Measurements from ENCODE around the gene CCDC171.

Gene CCDC171

DNA sequence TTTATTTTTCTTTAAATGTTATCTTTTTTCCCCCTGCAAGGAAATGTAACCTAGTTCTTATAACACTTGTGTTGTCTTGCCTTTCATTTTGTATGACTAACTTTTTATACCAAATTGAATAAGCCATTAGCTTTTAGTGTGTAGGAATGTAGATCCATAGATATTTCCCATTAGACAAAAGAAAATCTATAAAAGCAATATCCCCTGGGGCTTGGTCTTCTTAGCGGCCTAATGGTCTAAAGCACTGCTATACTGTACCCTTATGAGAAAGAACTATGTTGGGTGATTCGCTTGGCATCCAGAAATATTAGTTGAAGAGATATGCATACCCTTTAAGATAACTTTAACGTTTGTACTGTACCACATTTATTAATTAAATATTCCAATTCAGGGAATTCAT is 289.2 kb downstream of the CCDC171 start (continued):
- TF ChIP-seq, protein P1, sequence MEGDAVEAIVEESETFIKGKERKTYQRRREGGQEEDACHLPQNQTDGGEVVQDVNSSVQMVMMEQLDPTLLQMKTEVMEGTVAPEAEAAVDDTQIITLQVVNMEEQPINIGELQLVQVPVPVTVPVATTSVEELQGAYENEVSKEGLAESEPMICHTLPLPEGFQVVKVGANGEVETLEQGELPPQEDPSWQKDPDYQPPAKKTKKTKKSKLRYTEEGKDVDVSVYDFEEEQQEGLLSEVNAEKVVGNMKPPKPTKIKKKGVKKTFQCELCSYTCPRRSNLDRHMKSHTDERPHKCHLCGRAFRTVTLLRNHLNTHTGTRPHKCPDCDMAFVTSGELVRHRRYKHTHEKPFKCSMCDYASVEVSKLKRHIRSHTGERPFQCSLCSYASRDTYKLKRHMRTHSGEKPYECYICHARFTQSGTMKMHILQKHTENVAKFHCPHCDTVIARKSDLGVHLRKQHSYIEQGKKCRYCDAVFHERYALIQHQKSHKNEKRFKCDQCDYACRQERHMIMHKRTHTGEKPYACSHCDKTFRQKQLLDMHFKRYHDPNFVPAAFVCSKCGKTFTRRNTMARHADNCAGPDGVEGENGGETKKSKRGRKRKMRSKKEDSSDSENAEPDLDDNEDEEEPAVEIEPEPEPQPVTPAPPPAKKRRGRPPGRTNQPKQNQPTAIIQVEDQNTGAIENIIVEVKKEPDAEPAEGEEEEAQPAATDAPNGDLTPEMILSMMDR (tag by site-specific recombination; IDR thresholded peaks at IDR 0.05): no peak
- no peak for TF ChIP-seq ZNF292 (tag by site-specific recombination; IDR thresholded peaks at IDR 0.05; ENCODE audit: borderline replicate concordance, low read depth)
- no peak for TF ChIP-seq ZSCAN30 (tag by site-specific recombination; IDR thresholded peaks at IDR 0.05)
- no peak for TF ChIP-seq HOXD13 (CRISPR knock-in tag; IDR thresholded peaks at IDR 0.05; ENCODE audit: borderline replicate concordance)
- TF ChIP-seq ZNF830 (tag by site-specific recombination; IDR thresholded peaks at IDR 0.05; ENCODE audit: low read depth): no peak
- TF ChIP-seq ZNF19 (tag by site-specific recombination; IDR thresholded peaks at IDR 0.05; ENCODE audit: low read depth): no peak
- no peak for TF ChIP-seq ZNF621 (tag by site-specific recombination; IDR thresholded peaks at IDR 0.05)
- TF ChIP-seq, protein P2, sequence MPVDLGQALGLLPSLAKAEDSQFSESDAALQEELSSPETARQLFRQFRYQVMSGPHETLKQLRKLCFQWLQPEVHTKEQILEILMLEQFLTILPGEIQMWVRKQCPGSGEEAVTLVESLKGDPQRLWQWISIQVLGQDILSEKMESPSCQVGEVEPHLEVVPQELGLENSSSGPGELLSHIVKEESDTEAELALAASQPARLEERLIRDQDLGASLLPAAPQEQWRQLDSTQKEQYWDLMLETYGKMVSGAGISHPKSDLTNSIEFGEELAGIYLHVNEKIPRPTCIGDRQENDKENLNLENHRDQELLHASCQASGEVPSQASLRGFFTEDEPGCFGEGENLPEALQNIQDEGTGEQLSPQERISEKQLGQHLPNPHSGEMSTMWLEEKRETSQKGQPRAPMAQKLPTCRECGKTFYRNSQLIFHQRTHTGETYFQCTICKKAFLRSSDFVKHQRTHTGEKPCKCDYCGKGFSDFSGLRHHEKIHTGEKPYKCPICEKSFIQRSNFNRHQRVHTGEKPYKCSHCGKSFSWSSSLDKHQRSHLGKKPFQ (tag by site-specific recombination; IDR thresholded peaks at IDR 0.05): no peak
- TF ChIP-seq ZNF155 (tag by site-specific recombination; IDR thresholded peaks at IDR 0.05): no peak
- TF ChIP-seq ZNF596 (tag by site-specific recombination; IDR thresholded peaks at IDR 0.05): no peak
- no peak for TF ChIP-seq KLF8 (tag by site-specific recombination; IDR thresholded peaks at IDR 0.05)
- TF ChIP-seq, protein P3, sequence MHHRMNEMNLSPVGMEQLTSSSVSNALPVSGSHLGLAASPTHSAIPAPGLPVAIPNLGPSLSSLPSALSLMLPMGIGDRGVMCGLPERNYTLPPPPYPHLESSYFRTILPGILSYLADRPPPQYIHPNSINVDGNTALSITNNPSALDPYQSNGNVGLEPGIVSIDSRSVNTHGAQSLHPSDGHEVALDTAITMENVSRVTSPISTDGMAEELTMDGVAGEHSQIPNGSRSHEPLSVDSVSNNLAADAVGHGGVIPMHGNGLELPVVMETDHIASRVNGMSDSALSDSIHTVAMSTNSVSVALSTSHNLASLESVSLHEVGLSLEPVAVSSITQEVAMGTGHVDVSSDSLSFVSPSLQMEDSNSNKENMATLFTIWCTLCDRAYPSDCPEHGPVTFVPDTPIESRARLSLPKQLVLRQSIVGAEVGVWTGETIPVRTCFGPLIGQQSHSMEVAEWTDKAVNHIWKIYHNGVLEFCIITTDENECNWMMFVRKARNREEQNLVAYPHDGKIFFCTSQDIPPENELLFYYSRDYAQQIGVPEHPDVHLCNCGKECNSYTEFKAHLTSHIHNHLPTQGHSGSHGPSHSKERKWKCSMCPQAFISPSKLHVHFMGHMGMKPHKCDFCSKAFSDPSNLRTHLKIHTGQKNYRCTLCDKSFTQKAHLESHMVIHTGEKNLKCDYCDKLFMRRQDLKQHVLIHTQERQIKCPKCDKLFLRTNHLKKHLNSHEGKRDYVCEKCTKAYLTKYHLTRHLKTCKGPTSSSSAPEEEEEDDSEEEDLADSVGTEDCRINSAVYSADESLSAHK (tag by site-specific recombination; IDR thresholded peaks at IDR 0.05): no peak

DNA sequence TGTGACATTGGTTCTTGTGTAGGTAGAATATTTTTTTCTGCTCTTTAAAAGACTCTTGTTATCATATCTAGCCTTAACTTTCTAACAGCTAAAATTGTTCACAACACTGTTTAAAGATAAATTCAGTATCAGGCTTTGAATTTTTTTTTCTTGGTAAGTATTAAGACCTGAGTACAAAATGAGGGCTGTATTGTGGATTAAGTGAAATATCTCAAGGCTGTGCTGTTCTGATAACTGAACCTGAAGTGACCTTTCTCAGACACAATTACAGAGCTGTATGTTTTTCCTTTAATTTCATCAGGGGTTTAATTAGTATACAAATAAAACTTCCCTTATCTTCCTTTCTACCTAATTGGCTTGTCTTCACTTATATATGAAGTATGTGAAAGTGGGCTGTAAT is 290.5 kb downstream of the CCDC171 start:
- CTCF ChIA-PET: interaction anchor here (0.6 kb wide), 1 partner anchor 266 kb away, joined by 3 read pairs; no protein-coding TSS in a partner anchor

DNA sequence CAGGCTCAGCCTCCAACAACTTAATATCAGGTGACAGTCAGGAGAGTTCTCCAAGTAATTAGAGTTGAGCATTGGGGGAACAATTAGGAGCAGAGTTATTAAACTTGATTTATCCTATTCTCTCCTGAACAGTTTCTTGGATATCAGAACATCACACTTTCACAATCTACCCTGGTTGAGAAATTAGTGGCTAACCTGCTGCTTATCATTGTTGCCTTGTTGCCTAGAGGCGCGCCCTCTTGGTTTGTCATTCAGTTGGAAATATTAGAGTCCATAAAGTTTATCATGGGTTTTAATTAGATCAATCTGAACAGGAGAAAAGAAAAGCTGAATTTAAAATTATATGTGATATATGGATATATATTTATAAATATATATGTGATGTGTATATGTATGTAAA is 291.1 kb downstream of the CCDC171 start:
- ChIA-PET POLR2A (interaction anchor here (0.5 kb wide), 1 partner anchor 16 kb away, joined by 6 read pairs; no protein-coding TSS in a partner anchor), CTCF (interaction anchor here (0.6 to 0.7 kb wide), 3 partner anchors 68 to 681 kb away, joined by 3 read pairs; no protein-coding TSS in a partner anchor)
- H3K4me3 ChIP-seq (ENCODE audit: low read depth, low read length): no peak overlapping the region
- no peak for TF ChIP-seq ZNF302 (tag by site-specific recombination; IDR thresholded peaks at IDR 0.05; ENCODE audit: low read depth)
- no peak for TF ChIP-seq ZNF707 (tag by site-specific recombination; IDR thresholded peaks at IDR 0.05)
- no peak for TF ChIP-seq ZNF571 (tag by site-specific recombination; IDR thresholded peaks at IDR 0.05)
- no peak for TF ChIP-seq KLF8 (tag by site-specific recombination; IDR thresholded peaks at IDR 0.05)
- TF ChIP-seq ZNF311 (tag by site-specific recombination; IDR thresholded peaks at IDR 0.05; ENCODE audit: borderline replicate concordance): no peak
- no peak for TF ChIP-seq ZBTB21 (tag by site-specific recombination; IDR thresholded peaks at IDR 0.05)
- no peak for TF ChIP-seq OSR2 (tag by site-specific recombination; IDR thresholded peaks at IDR 0.05)
- TF ChIP-seq ZNF155 (tag by site-specific recombination; IDR thresholded peaks at IDR 0.05): no peak
- no peak for TF ChIP-seq ZNF48 (tag by site-specific recombination; IDR thresholded peaks at IDR 0.05)
- no peak for TF ChIP-seq ZNF677 (tag by site-specific recombination; IDR thresholded peaks at IDR 0.05)
- no peak for TF ChIP-seq ZFP69B (tag by site-specific recombination; IDR thresholded peaks at IDR 0.05)
- TF ChIP-seq ZNF561 (tag by site-specific recombination; IDR thresholded peaks at IDR 0.05; ENCODE audit: borderline replicate concordance): no peak
- no peak for TF ChIP-seq ZNF266 (tag by site-specific recombination; IDR thresholded peaks at IDR 0.05; ENCODE audit: low read depth)
- no peak for TF ChIP-seq ZNF530 (tag by site-specific recombination; IDR thresholded peaks at IDR 0.05; ENCODE audit: low read depth)
- no peak for TF ChIP-seq ZNF529 (tag by site-specific recombination; IDR thresholded peaks at IDR 0.05; ENCODE audit: insufficient replicate concordance)
- TF ChIP-seq, protein P4, sequence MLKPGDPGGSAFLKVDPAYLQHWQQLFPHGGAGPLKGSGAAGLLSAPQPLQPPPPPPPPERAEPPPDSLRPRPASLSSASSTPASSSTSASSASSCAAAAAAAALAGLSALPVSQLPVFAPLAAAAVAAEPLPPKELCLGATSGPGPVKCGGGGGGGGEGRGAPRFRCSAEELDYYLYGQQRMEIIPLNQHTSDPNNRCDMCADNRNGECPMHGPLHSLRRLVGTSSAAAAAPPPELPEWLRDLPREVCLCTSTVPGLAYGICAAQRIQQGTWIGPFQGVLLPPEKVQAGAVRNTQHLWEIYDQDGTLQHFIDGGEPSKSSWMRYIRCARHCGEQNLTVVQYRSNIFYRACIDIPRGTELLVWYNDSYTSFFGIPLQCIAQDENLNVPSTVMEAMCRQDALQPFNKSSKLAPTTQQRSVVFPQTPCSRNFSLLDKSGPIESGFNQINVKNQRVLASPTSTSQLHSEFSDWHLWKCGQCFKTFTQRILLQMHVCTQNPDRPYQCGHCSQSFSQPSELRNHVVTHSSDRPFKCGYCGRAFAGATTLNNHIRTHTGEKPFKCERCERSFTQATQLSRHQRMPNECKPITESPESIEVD (tag by site-specific recombination; IDR thresholded peaks at IDR 0.05): no peak

More for the DNA sequence above, 290.5 kb downstream of the CCDC171 start:
- H3K4me3 ChIP-seq (ENCODE audit: low read depth, low read length): no peak overlapping the region
- no peak overlapping the region for H3K27ac ChIP-seq (ENCODE audit: extremely low read depth, low read depth, low read length)
- no peaks in the 10 kb centered on the region for H3K4me1 ChIP-seq (ENCODE audit: control insufficient read depth, insufficient read depth, low read length)
- POLR2A ChIA-PET: interaction anchor here (0.5 kb wide), 1 partner anchor 16 kb away, joined by 6 read pairs; no protein-coding TSS in a partner anchor
- TF ChIP-seq ZNF221 (tag by site-specific recombination; IDR thresholded peaks at IDR 0.05; ENCODE audit: borderline replicate concordance) (no peak), ZFP69B (tag by site-specific recombination; IDR thresholded peaks at IDR 0.05) (no peak), ZNF776 (tag by site-specific recombination; IDR thresholded peaks at IDR 0.05; ENCODE audit: borderline replicate concordance) (no peak)
- H3K36me3 ChIP-seq (ENCODE audit: control insufficient read depth in 2 of 2, insufficient read depth in 1 of 2, low read length in 2 of 2): no peaks in the 10 kb centered on the region
- H3K9me3 ChIP-seq (ENCODE audit: control insufficient read depth, insufficient read depth, low read depth, low read length): no peaks in the 10 kb centered on the region

More for the DNA sequence above, 291.1 kb downstream of the CCDC171 start:
- Histone ChIP-seq H3K9me3 (ENCODE audit: control insufficient read depth, insufficient read depth, low read depth, low read length) (no peaks in the 10 kb centered on the region), H3K27ac (ENCODE audit: extremely low read depth, low read depth, low read length) (no peak overlapping the region), H3K36me3 (ENCODE audit: control insufficient read depth in 2 of 2, insufficient read depth in 1 of 2, low read length in 2 of 2) (no peaks in the 10 kb centered on the region), H3K4me1 (ENCODE audit: control insufficient read depth, insufficient read depth, low read length) (no peaks in the 10 kb centered on the region)

All from HEK293 (cell line).